GM23338 (cell line): Measurements from ENCODE around the gene LAPTM4A. TPM values are rescaled to one million over a fixed set of nuclear protein-coding genes. Genes with fewer than 3 reads are reported as not detected.

Experiments used
- ATAC-seq: fragments of 200-7000 bp; cut with Tn5 transposase; 3 replicates; pipeline ENCODE4 v1.9.1; 2020
- DNase-seq: peaks from one replicate; pipeline ENCODE4 v3.0.0-alpha.2; 2015; ENCODE audit warnings: low spot score
- H2AFZ ChIP-seq: fragments of 200-600 bp; sonication (generic); 2 replicates; pipeline ENCODE4 v1.8.0; 2016; ENCODE audit warnings: antibody characterized with exemption, mild to moderate bottlenecking, moderate library complexity
- H3F3A ChIP-seq: fragments of 200-600 bp; sonication (generic); replicated peaks from 2 replicates; pipeline ENCODE4 v1.8.0; 2017; ENCODE audit warnings: antibody characterized with exemption, mixed run types, low read depth
- H3K27ac ChIP-seq: fragments of 200-600 bp; sonication (generic); 2 replicates; pipeline ENCODE4 v1.6.1; 2016; ENCODE audit warnings: low read depth
- H3K27me3 ChIP-seq: fragments of 200-600 bp; sonication (generic); 2 replicates; pipeline ENCODE4 v1.8.0; 2016; ENCODE audit warnings: mild to moderate bottlenecking, mixed run types, moderate library complexity; ENCODE audit not compliant: insufficient read depth
- H3K36me3 ChIP-seq: fragments of 200-600 bp; sonication (generic); 2 replicates; pipeline ENCODE4 v1.8.0; 2016; ENCODE audit warnings: mild to moderate bottlenecking; ENCODE audit not compliant: insufficient read depth
- H3K4me1 ChIP-seq: fragments of 200-600 bp; sonication (generic); 2 replicates; pipeline ENCODE4 v1.8.0; 2016; ENCODE audit warnings: mild to moderate bottlenecking, moderate library complexity; ENCODE audit not compliant: insufficient read depth
- H3K4me2 ChIP-seq: fragments of 200-600 bp; sonication (generic); 2 replicates; pipeline ENCODE4 v1.7.1; 2017; ENCODE audit warnings: mixed run types
- H3K4me3 ChIP-seq: fragments of 200-600 bp; sonication (generic); 2 replicates; pipeline ENCODE4 v1.6.1; 2016; ENCODE audit warnings: mixed run types
- H3K79me2 ChIP-seq: fragments of 200-600 bp; sonication (generic); replicated peaks from 2 replicates; pipeline ENCODE4 v1.8.0; 2017; ENCODE audit warnings: mild to moderate bottlenecking; ENCODE audit not compliant: insufficient read depth
- H3K9me2 ChIP-seq: fragments of 200-600 bp; sonication (generic); 2 replicates; pipeline ENCODE4 v1.8.0; 2017; ENCODE audit not compliant: insufficient read depth
- H4K20me1 ChIP-seq: fragments of 200-600 bp; sonication (generic); replicated peaks from 2 replicates; pipeline ENCODE4 v1.8.0; 2017; ENCODE audit warnings: mild to moderate bottlenecking; ENCODE audit not compliant: insufficient read depth
- H3K27ac Mint-ChIP-seq: 2 replicates; pipeline ENCODE4 v1.8.0; 2020; ENCODE audit warnings: inconsistent platforms, mild to moderate bottlenecking, moderate library complexity, mixed read lengths
- H3K27me3 Mint-ChIP-seq: 3 replicates; pipeline ENCODE4 v1.8.0; 2022; ENCODE audit warnings: low read depth, mild to moderate bottlenecking, moderate library complexity, mixed read lengths, inconsistent platforms; ENCODE audit not compliant: insufficient read depth, poor library complexity
- H3K36me3 Mint-ChIP-seq: 3 replicates; pipeline ENCODE4 v1.8.0; 2021; ENCODE audit warnings: low read depth, mild to moderate bottlenecking, inconsistent platforms, moderate library complexity, mixed read lengths
- H3K4me1 Mint-ChIP-seq: 3 replicates; pipeline ENCODE4 v1.8.0; 2020; ENCODE audit warnings: mild to moderate bottlenecking, inconsistent platforms, mixed read lengths
- H3K4me3 Mint-ChIP-seq: 3 replicates; pipeline ENCODE4 v1.8.0; 2021; ENCODE audit warnings: moderate library complexity, mild to moderate bottlenecking, inconsistent platforms, mixed read lengths
- H3K9me3 Mint-ChIP-seq: 3 replicates; pipeline ENCODE4 v1.8.0; 2020; ENCODE audit warnings: moderate library complexity, mild to moderate bottlenecking, inconsistent platforms, mixed read lengths
- ETS1 ChIP-seq: IDR thresholded peaks from 2 replicates; pipeline ENCODE4 v1.6.1; 2016; ENCODE audit warnings: antibody characterized with exemption
- EZH2 ChIP-seq: fragments of 200-600 bp; sonication (generic); IDR thresholded peaks from one replicate; pipeline ENCODE4 v1.8.0; 2017; ENCODE audit warnings: antibody characterized with exemption, mild to moderate bottlenecking, low read depth; ENCODE audit not compliant: unreplicated experiment
- EZH2phosphoT487 ChIP-seq: fragments of 200-600 bp; sonication (generic); IDR thresholded peaks from one replicate; pipeline ENCODE4 v1.8.1; 2018; ENCODE audit warnings: antibody characterized with exemption; ENCODE audit not compliant: unreplicated experiment
- JUNB ChIP-seq: IDR thresholded peaks from one replicate; pipeline ENCODE4 v1.6.1; 2016; ENCODE audit warnings: antibody characterized with exemption; ENCODE audit not compliant: unreplicated experiment
- NANOG ChIP-seq: IDR thresholded peaks from 2 replicates; pipeline ENCODE4 v1.6.1; 2016; ENCODE audit warnings: antibody characterized with exemption, borderline replicate concordance
- REST ChIP-seq: IDR thresholded peaks from one replicate; pipeline ENCODE4 v1.6.1; 2018; ENCODE audit warnings: antibody characterized with exemption; ENCODE audit not compliant: unreplicated experiment
- STAT1 ChIP-seq: IDR thresholded peaks from one replicate; pipeline ENCODE4 v1.6.1; 2016; ENCODE audit warnings: antibody characterized with exemption; ENCODE audit not compliant: unreplicated experiment
- ZNF462 ChIP-seq: fragments of 250-450 bp; sonication (Bioruptor Pico); IDR thresholded peaks from 2 replicates; pipeline ENCODE4 v1.5.0; 2020; ENCODE audit warnings: mild to moderate bottlenecking, moderate library complexity
- polyA plus RNA-seq: library from polyadenylated mRNA; unstranded; fragments of >200 nt; fragmentation: Nextera tagmentation; extraction: Ambion mirVana; gene quantifications from 2 replicates; pipeline ENCODE4 v1.2.1, GENCODE V29; 2016
- total RNA-seq: library from RNA; depleted of rRNA; stranded (reverse); fragments of >200 nt; shearing (Covaris generic); gene quantifications from 2 replicates; pipeline ENCODE4 v1.2.3, GENCODE V29; 2014

The LAPTM4A gene
- total and polyA plus RNA-seq, 2 experiments from 2014 or later, result 123 to 214 TPM

GRCh38 chr2:20076757-20077156 lies 25.3 kb upstream of the LAPTM4A start:
- TF ChIP-seq NANOG (no peak), ZNF462 (CRISPR knock-in tag) (no peak), EZH2phosphoT487 (no peak), STAT1 (no peak), ETS1 (no peak), REST (no peak), JUNB (no peak), EZH2 (no peak)
- no peak overlapping the region for H3K4me2 ChIP-seq

More at GRCh38 chr2:20076757-20077156, 25.3 kb upstream of the LAPTM4A start:
- no peaks in the 10 kb centered on the region for H3K36me3 Mint-ChIP-seq
- Histone ChIP-seq H3K27me3 (no peaks in the 10 kb centered on the region), H3K27ac (no peak overlapping the region), H2AFZ (no peak overlapping the region), H3F3A (no peaks in the 10 kb centered on the region), H3K79me2 (no peaks in the 10 kb centered on the region), H3K9me2 (no peaks in the 10 kb centered on the region), H3K4me1 (peaks cover 10% of the 10 kb centered on the region), H3K4me3 (no peak overlapping the region), H4K20me1 (no peaks in the 10 kb centered on the region), H3K36me3 (no peaks in the 10 kb centered on the region)
- DNase-seq (no peak), ATAC-seq (no peak)
- peaks cover 6% of the 10 kb centered on the region for H3K27me3 Mint-ChIP-seq
- H3K27ac Mint-ChIP-seq, result no peak overlapping the region
- H3K4me3 Mint-ChIP-seq, result no peak overlapping the region
- H3K4me1 Mint-ChIP-seq, result peaks cover 16% of the 10 kb centered on the region
- no peaks in the 10 kb centered on the region for H3K9me3 Mint-ChIP-seq
